HG03097 (cell line): ENCODE data around the gene FMN2.
"Not testable (repeated sequence)": the region's sequence is repeated elsewhere in the genome, so short reads cannot be mapped to it uniquely, and the experiment has no call there.

Experiments used
- ATAC-seq: cut with Tn5 transposase; IDR thresholded peaks from one replicate; pipeline ENCODE4 v1.9.1; 2021; ENCODE audit not compliant: unreplicated experiment, low FRiP score

FMN2 gene

DNA sequence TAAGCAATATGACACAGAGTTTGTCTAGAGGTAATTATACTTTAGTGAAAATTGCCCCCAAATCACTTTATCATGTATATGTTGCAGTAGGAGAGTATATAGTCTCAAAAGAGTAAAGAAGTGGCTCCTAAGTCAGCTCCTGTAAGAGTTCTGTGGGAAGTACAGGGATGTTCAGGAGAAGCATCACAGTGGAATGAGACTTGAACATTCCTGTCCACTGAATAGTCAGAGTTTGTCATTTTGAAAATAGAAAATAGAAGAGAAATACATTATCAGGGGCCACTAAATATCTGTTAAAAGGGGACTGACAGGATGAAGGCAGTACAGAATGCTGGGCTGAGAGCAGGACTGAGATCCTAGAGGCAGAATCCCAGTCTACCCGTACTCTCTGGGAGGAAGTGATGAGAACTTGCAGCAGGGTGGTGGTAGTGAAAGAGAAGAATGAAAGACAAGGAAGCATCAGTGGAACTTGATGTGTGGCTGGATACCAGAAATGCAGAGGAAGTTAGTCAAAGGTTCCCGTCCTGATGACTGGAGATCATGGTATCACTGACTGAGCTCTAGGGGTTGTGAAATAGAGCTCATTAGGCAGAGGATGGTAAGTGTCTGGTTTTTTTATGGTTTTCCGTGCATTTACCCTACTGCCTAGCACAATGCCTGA, 153.4 kb downstream of the FMN2 start:
- ATAC-seq, result no peak

DNA sequence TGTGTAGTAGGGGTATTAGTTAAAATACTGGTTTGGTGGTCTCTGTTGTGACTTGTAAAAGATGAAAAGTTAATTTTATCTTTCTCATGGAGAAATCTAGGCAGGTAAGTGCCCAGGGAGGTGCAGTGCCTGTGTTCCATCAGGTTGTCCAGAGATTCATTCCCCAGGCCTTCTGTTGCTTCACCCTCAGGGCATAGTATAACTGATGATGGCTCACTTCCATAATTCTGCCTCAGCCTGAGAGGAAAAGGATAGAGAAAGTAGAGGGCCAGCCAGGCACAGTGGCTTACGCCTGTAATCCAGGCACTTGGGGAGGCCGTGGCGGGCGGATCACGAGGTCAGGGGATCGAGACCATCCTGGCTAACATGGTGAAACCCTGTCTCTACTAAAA, 153.9 kb downstream of the FMN2 start:
- ATAC-seq, result no peak

DNA sequence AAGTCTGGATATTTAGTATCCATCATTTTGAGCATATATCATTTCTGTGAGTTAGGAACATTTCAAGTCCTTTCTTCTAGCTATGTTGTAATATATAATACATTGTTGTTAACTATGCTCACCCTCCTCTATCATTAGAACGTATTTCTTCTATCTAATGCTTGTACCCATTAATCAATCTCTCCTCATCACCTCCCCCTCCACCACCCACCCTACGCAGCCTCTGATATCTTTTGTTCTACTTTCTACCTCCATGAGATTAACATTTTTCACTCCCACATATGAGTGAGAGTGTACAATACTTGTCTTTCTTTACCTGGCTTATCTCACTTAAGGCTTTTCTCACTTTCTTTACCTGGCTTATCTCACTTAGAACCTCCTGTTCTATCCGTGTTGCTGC, 156.2 kb downstream of the FMN2 start:
- ATAC-seq, result no peak

DNA sequence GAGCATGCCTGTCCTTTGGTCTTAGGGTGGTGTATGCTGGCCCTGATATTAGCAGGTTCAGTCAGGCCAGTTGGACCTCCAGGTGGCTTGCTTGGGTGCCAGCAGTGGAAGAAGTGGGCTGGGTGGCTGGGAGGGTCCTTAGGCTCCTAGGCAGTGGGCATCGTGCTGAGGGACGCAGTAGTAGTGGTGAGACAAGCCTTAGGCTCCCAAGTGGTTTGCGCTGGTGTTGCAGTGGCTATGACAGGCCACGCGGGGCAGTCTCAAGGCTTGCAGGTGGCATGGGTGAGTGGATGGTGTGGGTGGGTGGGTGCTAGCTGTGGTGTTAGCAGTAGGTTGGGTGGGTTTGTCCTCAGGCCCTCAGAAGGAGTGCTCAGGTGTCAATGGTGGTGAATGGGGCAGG, 162.3 kb downstream of the FMN2 start:
- no peak for ATAC-seq

DNA sequence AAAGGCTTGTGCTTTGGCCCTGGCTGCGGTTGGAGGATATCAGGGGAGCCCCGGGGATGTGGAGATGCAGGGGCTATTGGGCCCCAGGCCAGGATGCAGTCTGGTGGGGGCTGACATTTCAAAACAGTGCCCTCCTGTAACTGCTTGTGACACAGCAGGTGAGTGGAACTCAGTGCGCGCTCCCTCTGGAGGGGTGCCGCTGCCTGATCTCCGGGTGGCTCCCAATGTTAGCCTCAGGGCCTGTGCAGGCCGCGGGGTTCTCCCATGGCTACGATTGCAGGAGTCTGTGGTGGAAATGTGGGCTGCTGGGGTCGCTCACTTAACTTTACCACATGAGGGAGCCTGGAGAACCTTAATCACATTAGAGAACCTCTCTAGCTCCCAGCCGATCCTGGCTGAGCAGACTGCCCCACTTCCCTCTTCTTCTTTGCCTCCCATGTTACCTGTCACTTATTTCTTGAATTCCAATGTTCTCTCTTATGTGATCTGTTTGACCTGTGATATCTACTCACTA, 163.2 kb downstream of the FMN2 start:
- no peak for ATAC-seq

DNA sequence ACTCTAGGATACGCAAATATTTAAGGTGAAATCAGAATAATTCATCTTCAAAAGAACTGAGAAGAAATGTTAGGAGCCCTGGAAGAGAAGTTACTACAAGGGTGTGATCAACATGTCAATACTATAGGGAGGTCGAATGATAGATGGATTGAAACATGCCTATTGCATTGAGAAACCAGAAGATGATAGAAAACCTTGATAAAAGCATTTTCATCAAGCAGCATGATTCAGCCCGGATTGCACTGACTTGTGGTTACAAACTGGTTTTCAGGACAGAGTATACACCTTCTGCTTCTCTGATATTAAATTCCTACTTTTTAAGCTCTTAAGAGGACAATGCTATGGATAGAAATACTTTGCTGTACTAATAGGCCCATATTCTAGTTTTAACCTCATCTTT, 164.2 kb downstream of the FMN2 start:
- ATAC-seq, result no peak

DNA sequence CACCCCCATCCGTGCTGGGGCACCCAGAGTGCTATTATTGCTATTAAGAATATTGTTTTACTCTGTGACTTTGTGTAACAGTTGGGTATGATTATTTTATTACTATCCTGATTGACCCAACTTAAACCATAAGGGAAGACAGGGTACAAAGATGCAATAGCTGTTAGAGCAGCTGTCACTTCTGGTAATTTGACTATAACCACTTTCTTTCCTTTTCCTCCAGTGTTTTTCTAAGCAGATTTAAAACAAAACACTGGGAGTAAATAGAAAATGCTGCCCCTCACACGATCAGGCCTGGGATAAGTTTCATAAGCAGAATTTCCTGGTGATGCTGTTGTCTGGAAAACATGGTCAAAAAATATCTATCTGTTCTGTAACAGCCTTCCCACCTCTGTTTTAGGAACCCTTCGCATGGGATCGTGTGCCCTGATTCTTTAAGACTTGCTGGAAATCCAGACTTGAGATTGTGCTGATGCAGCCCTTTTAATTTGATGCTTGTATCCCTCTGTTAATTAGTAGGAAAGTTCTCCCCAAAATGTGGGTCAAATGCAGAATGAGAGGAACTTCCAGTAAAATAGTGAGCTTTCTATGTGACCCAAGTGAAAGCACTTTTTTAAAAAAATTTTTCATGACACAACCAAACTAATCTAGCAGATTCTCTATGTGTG, 165.3 kb downstream of the FMN2 start:
- no peak for ATAC-seq

DNA sequence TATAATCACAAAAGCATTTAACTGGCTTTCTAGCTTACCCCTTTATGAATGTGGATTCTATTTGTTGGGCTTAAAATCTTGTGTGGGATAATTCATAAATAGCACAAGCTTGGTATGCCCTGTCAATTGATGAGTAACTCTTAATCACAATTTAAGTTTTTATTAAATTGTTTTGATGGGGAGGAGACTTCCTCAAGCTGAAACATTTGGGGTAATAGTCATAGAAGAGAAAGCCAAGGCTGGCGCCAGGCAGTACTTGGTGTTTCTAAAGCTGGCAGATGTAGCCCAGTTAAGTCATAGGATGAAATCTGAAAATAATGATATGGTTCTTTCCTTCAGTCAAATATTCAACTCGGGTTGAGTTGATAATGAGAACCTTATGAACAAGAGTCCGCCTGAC, 167.2 kb downstream of the FMN2 start:
- no peak for ATAC-seq

DNA sequence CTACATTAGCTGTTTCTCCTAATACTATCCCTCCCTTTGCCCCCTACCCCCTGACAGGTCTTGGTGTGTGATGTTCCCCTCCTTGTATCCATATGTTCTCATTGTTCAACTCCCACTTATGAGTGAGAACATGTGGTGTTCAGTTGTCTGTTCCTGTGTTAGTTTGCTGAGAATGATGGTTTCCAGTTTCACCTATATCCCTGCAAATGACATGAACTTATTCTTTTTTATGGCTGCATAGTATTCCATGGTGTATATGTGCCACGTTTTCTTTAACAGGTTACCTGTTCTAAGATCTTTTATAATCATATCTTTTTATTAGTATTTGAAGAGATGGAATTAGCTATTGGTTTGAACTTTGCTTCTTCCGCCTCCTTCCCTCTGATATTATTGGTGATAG, 172.8 kb downstream of the FMN2 start:
- not testable (repeated sequence) for ATAC-seq

DNA sequence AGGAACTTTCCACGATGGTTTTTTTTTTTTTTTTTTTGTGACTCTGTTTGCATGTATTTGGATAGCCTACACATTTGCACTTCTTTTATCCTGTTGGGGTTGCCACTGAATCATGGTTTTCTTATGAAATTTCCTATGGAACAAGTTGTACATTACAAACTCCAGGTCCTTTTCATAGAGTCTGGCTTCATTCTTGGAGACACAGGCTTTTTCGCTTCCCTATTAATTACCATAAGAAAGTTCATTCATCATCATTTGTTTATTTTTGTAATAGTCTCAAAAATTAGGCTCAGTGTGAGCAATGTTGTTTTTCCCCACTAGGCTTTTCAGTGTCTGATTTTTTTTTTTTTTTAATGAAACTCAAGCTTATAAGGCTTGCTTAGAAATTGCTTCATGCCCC, 179.4 kb downstream of the FMN2 start:
- no peak for ATAC-seq

DNA sequence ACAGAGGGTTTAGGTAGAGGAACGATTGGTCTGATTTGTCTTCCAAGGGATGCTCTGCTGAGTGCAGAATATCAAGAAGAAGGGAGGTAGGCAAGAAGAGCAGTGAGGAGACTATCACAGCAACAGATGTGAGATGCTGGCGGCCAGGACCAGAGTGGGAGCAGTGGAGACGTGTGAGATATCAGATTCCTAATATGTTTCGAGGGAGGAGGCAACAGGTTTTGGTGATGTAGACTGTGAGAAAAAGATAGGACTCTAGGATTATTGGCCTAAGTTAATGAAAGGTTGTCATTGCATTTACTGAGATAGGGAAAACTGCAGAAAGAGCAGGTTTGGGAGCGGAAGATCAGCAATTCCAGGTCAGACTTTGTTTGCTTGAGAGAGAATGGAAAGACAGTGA, 182.9 kb downstream of the FMN2 start:
- ATAC-seq, result no peak

DNA sequence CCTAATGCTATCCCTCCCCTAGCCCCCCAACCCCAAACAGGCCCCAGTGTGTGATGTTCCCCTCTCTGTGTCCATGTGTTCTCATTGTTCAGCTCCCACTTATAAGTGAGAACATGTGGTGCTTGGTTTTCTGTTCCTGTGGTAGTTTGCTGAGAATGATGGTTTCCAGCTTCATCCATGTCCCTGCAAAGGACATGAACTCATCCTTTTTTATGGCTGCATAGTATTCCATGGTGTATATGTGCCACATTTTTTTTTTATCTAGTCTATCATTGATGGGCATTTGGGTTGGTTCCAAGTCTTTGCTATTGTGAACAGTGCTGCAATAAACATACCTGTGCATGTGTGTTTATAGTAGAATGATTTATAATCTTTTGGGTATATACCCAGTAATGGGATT, 183.5 kb downstream of the FMN2 start:
- not testable (repeated sequence) for ATAC-seq

DNA sequence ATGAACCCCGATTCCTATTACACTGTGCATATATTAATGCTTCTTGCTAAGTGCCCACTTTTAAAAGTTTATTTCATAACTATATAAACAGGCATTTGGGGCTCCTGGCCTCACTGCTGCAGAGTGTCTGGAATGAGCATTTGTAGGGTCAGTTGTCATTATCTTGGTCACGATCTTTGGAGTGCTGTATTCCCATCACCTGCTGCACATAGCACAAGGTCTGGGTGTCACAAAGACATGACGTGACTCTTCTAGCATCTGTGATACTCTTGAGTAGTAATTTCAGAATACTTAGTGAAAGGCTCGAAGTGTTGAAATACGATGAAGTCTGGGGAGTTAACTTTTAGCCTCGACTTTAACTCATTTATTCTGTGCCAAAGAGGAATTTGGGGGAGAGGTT, 186.4 kb downstream of the FMN2 start:
- ATAC-seq, result no peak

DNA sequence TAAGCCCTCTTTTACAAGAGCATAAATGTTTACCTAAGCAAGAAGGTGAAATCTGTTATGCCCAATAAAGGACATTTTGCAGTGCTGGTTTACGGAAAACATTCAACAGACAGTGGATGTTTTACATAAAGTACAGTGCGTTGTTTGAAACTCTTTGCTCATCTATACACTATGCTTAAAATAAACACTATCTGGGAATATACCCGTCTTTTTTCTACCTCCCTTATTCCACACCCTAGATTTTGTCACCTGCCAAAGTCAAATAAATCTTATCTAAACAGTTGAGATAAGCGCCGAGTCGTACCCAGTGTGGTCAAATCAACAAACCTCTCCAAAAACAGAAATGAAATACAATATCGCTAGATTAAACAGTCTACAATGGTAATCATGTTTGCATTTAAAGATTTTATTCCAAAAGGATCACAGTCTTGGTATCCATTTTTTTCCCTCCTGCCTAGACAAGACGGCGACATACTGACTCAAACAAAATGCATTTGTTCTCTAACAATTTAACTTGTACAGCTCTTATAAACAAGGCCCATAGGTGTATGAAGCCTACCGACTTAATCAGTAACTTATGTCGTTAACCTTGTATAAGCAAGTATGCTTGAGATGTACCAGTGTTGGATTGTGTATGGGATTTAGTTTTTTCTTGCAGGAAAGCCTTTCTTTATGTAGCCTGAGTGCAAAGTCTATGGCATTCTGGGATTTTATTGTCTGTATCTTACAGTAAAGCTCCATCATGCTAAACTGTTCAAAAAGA, 189.1 kb downstream of the FMN2 start:
- ATAC-seq, result no peak

DNA sequence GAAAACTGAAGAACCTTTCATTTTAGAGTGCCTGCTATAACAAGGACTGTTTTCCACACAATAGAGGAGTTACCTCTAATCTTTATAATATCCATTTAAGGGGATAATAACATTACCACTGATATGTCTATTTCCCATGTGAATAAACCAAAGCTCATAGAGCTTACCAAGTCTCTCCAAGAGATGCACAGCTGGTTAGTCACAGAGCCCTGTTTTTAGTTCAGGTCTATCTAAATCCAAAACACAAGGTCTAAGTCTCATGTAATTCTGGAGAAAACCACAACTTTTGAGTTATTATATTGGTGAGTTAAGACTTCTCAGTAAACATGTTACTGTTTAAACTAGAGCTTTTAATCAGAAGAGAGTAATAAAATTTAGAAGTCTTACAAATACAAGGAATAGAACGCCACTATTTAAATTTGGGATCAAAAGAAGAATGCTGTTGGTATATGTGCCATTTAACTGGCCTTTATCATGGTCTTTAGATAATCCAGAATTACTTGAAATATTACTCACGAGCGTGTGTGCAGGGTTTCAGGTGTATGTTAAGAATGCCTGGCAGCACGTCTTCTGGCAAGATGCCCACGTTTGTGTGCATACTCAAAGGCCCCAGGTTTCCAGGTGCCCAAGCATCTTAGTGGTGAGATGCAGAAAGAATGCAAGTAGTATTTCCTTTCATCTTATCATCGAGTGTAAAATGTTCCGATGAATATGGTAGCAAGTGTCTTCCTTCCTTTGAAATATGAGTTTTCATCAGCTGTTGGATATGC, 190.6 kb downstream of the FMN2 start:
- ATAC-seq, result no peak

DNA sequence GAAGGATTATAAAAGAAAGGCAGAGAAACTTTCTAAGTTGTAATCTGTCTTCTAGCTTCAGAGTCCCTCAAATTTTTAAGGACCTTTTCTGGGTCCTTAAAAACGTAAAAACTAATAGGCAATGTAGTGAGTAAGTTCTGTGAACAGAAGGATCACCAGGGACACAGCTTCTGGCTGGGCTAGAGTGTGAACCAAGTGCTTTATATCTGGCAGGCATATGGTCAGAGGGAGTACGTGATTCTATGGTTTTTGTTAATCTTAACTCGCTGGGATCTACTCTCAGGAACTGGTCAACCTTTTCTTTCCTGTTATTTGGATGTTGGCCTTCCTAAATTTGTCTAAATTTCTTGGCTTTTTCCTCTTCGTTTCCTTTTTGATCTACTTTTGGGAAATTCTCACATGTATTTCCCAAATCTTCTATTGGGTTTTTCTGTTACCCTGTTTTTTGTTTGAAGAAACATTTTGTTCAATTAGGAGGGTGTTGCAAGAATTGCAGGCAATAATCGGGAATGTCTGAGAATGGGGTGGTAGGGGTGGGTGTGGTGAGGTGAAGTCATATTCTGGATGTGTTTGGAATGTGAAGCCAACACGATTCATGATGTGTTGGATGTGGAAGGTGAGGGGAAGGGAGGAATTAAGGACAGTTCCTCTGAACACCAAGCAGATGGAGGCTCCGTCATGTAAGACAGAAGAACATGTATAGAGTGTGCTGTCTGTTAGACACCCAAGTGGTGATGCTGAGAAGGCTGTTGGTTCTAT, 193.2 kb downstream of the FMN2 start:
- no peak for ATAC-seq

DNA sequence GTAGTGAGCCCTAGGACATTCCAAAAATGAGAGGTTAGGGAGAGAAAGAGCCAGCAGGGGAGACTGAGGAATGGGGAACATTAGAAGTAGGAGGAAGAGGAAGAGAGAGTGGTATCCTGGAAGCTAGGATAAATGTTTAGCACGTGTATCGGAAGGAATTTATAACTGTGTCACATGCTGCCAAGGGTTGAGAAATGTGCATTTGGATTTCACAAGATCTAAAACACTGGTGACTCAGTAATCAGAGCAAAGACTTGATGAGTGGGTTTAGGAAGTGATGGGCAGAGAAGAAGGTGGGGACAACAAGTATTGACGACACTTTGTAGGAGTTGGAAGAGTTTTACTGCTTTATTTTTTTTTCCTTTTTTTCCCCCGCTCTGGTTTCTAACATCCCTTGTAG, 193.9 kb downstream of the FMN2 start:
- no peak for ATAC-seq

DNA sequence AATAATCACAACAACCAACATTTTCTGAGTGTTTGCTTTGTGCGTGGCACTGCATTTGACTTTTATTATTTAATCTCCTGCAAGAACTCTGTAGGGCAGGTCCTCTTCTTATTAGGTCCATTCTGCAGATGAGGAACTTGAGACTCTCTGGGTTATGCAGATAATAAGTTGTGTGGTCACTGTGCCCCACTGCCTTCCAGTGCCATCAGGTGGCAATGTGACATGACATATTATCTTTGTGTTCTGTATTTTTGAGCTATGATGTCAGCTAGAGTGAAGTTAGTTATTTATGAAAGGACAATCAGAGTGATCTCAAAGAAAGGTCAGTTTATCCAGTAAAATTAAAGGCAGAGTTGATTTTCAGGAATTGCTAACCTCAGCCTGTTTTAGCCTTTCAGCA, 196.0 kb downstream of the FMN2 start:
- no peak for ATAC-seq

DNA sequence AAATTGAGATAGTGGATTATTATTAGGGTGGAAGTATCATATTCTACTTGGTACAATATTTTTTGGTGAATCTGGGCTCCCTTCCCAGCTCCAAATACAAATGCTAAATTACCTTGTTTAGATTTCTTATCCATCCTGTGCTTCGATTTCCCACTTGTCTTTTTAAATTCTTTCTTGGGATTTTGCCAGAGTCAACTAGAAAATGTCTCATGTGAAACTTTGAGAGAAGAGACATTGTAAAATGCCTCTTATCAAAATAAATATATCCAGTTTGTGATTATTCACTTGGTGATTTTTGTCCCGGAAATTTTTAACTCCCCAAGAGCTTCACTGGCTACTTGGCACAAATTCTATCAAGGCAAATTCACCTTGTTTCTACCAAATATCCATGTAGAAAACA, 202.0 kb downstream of the FMN2 start:
- no peak for ATAC-seq

DNA sequence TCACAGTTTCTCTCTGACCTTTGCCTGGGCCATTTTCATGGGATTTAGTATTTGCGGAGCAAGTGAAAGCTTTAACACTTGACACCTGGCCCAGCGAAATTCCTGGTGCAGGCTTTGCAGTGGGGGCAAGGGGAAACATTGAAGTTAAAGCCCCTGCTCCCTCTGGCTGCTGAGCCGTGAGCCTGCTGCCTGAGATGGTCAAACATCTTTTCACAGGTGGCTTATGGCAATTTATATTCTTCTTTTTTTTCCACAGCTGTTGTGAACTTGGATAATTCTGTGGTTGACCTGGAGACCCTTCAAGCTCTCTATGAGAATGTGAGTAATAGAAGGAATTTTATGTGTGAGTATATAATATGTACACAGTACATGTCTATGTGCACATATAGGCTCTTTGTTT, 202.9 kb downstream of the FMN2 start:
- no peak for ATAC-seq
